Ovary (tissue), 9 donors: ENCODE measurements around the gene KCNMB2. TPM values are rescaled to one million over a fixed set of nuclear protein-coding genes. Genes with fewer than 3 reads are reported as not detected.

Experiments used
- DNase-seq, 5 donors: peaks; one replicate each; pipeline ENCODE4 v3.0.0-alpha.2; 2019 to 2020
- H3K27ac ChIP-seq, 2 donors: fragments of 200-600 bp; one replicate each; pipeline versions ENCODE4 v1.5.1 to v1.8.0; 2019 to 2022
- H3K27me3 ChIP-seq: fragments of 200-600 bp; one replicate; pipeline ENCODE4 v1.8.0; 2022
- H3K36me3 ChIP-seq: fragments of 200-600 bp; sonication (generic); one replicate; pipeline ENCODE4 v1.5.1; 2019
- H3K4me1 ChIP-seq: one replicate; pipeline ENCODE4 v1.8.1; 2013; ENCODE audit warnings: mild to moderate bottlenecking, moderate library complexity; ENCODE audit not compliant: insufficient read depth
- H3K4me3 ChIP-seq: fragments of 200-600 bp; sonication (generic); one replicate; pipeline ENCODE4 v1.5.1; 2017
- H3K9me3 ChIP-seq, 2 donors: fragments of 200-600 bp in 1 of 2; sonication (generic) in 1 of 2; one replicate each; pipeline versions ENCODE4 v1.5.1 to v1.8.1; 2013 to 2019; ENCODE audit warnings: mild to moderate bottlenecking in 1 of 2, moderate library complexity in 1 of 2
- CTCF ChIP-seq, 3 donors: fragments of 450-650 bp in 2 of 3; fragments of 200-600 bp in 1 of 3; IDR thresholded peaks; one replicate each; pipeline versions ENCODE4 v1.5.1 to v1.8.0; 2016 to 2022; ENCODE audit warnings: antibody characterized with exemption in 3 of 3, mild to moderate bottlenecking in 1 of 3
- EP300 ChIP-seq: sonication (generic); formaldehyde crosslinking; IDR thresholded peaks from one replicate; pipeline ENCODE4 v1.6.1; 2017; ENCODE audit warnings: antibody characterized with exemption
- POLR2A ChIP-seq: fragments of 450-650 bp; IDR thresholded peaks from one replicate; pipeline ENCODE4 v1.6.1; 2017; ENCODE audit warnings: antibody characterized with exemption, mild to moderate bottlenecking, moderate library complexity
- WGBS, 3 donors: extraction: QIAGEN DNeasy Blood & Tissue Kit in 1 of 3; methylation state at CpG; one replicate each; pipeline versions ENCODE4 v1.1.5 to v1.1.7; 2013 to 2017; 5-methylcytosine and 5-hydroxymethylcytosine counted together
- intact Hi-C, 4 donors: fragments of 100-400 bp; cut with DNase I; formaldehyde crosslinking; loops; one replicate each; pipeline versions ENCODE4 v1.11.0 to v1.15.1; 2022 to 2023
- polyA plus RNA-seq, 2 donors: library from polyadenylated mRNA; stranded (reverse); fragments of 200-250 nt in 1 of 2; fragments of 350-450 nt in 1 of 2; fragmentation: Illumina TruSeq in 1 of 2; extraction: RNeasy Lipid Tissue Mini Kit (QIAGEN cat#74804) in 1 of 2; gene quantifications; one replicate each; pipeline ENCODE4 v1.2.3, GENCODE V29; 2013 to 2014
- total RNA-seq, 7 donors: library from RNA; depleted of rRNA in 2 of 7; stranded (reverse); fragments of >200 nt in 2 of 7; fragmentation: NEBNext Ultra II Directional in 3 of 7; extraction: Animal tissue kit (Norgen Biotek cat#: 25700) in 3 of 7; gene quantifications; one replicate each; pipeline versions ENCODE4 v1.1.0 to v1.2.4, GENCODE V29; 2016 to 2023
- donor health status: DM: no; HTN: no; CAD: no; lungs with moderate emphysema.
- donor health status: DM: no; HTN: no; CAD: no.
- donor health status: Bipolar disorder and iron deficiency.
- donor health status: DM: yes; HTN: yes; CAD: no.
- donor health status: DM: no; HTN: no; CAD: no.
- donor health status: DM: yes; HTN: yes; CAD: no.

KCNMB2 gene
- total and polyA plus RNA-seq, 9 donors, result 5.7 to 11.6 (median 7.5) TPM

- no peak for TF ChIP-seq CTCF (IDR thresholded peaks at IDR 0.05)
- no peak for TF ChIP-seq POLR2A
- no peak for TF ChIP-seq EP300
- Histone ChIP-seq H3K36me3 (no peaks in the 10 kb centered on the region), H3K27me3 (no peaks in the 10 kb centered on the region), H3K4me3 (no peak overlapping the region), H3K27ac (peak overlapping the region in 1 of 2 donors; percentile 75), H3K4me1 (peaks cover 5% of the 10 kb centered on the region), H3K9me3 (no peaks in the 10 kb centered on the region)
- no peak for DNase-seq
- intact Hi-C loops, result no loop called here
- 12 to 42% (median 17%) methylated on average over 8 of the region's 8 CpGs for WGBS, 3 donors
Measured at GRCh38 chr3:178558637-178559036, 22.4 kb downstream of the KCNMB2 start.

GRCh38 chr3:178560759-178561158, 24.5 kb downstream of the KCNMB2 start:
- no peak overlapping the region for H3K4me3 ChIP-seq
- peaks cover 5% of the 10 kb centered on the region for H3K4me1 ChIP-seq
- no peaks in the 10 kb centered on the region for H3K36me3 ChIP-seq
- no peaks in the 10 kb centered on the region for H3K27me3 ChIP-seq
- TF ChIP-seq CTCF (IDR thresholded peaks at IDR 0.05) (no peak), EP300 (no peak), POLR2A (no peak)
- 81 to 94% (median 83%) methylated on average over 3 of the region's 3 CpGs for WGBS, 3 donors
- no peaks in the 10 kb centered on the region for H3K9me3 ChIP-seq
- no peak for DNase-seq
- intact Hi-C loops, result no loop called here
- H3K27ac ChIP-seq, result no peak overlapping the region

GRCh38 chr3:178561239-178561638, 25.0 kb downstream of the KCNMB2 start:
- Histone ChIP-seq H3K36me3 (no peaks in the 10 kb centered on the region), H3K27me3 (no peaks in the 10 kb centered on the region), H3K27ac (no peak overlapping the region), H3K4me1 (peaks cover 5% of the 10 kb centered on the region), H3K4me3 (no peak overlapping the region), H3K9me3 (no peaks in the 10 kb centered on the region)
- peak in 1 of 5 donors; percentile 34 for DNase-seq
- intact Hi-C loops, result no loop called here
- WGBS, 3 donors, result 71 to 74% (median 74%) methylated on average over 4 of the region's 4 CpGs
- TF ChIP-seq POLR2A, result no peak
- no peak for TF ChIP-seq EP300
- TF ChIP-seq CTCF (IDR thresholded peaks at IDR 0.05), result no peak

- intact Hi-C loops, result no loop called here
- 40 to 43% (median 40%) methylated on average over 4 of the region's 4 CpGs for WGBS, 3 donors
- DNase-seq, result no peak
- H3K27me3 ChIP-seq, result no peaks in the 10 kb centered on the region
- H3K36me3 ChIP-seq, result no peaks in the 10 kb centered on the region
- H3K4me1 ChIP-seq, result peaks cover 5% of the 10 kb centered on the region
- H3K27ac ChIP-seq, result peak overlapping the region in 1 of 2 donors; percentile 55
- no peak for TF ChIP-seq POLR2A
- no peak for TF ChIP-seq CTCF (IDR thresholded peaks at IDR 0.05)
- TF ChIP-seq EP300, result no peak
- no peaks in the 10 kb centered on the region for H3K9me3 ChIP-seq
- no peak overlapping the region for H3K4me3 ChIP-seq
Measured at GRCh38 chr3:178562143-178562946, 26.1 kb downstream of the KCNMB2 start.
